GM11168 (cell line): ENCODE measurements around the gene FCRLB.
"Not testable (repeated sequence)": the region's sequence is repeated elsewhere in the genome, so short reads cannot be mapped to it uniquely, and the experiment has no call there.

Source experiments
- in situ Hi-C: fragments of 300-500 bp; cut with MboI; formaldehyde crosslinking; loops from one replicate; pipeline ENCODE4 v1.12.0; 2022; ENCODE audit warnings: low sequenced_read_pairs; ENCODE audit not compliant: unreplicated experiment

Gene FCRLB

GRCh38 chr1:161737625-161738024 lies 16.3 kb downstream of the FCRLB start:
- in situ Hi-C loops, result no loop called here

- in situ Hi-C loops, result no loop called here
Measured at GRCh38 chr1:161738627-161739287, 17.4 kb downstream of the FCRLB start.

- in situ Hi-C loops, result loop anchor here (5.0 to 10.0 kb wide), 3 partner anchors 93 to 253 kb away; no protein-coding TSS in a partner anchor
Measured at GRCh38 chr1:161739865-161740566, 18.7 kb downstream of the FCRLB start.

GRCh38 chr1:161740921-161741320 lies 19.6 kb downstream of the FCRLB start:
- in situ Hi-C loops, result loop anchor here (5.0 to 10.0 kb wide), 3 partner anchors 94 to 254 kb away; no protein-coding TSS in a partner anchor

- in situ Hi-C loops, result loop anchor here (5.0 to 10.0 kb wide), 3 partner anchors 96 to 256 kb away; no protein-coding TSS in a partner anchor
Measured at GRCh38 chr1:161743231-161743630, 21.9 kb downstream of the FCRLB start.

- in situ Hi-C loops, result loop anchor here (10.0 kb wide), 1 partner anchor 183 kb away; no protein-coding TSS in a partner anchor
Measured at GRCh38 chr1:161747801-161748200, 26.5 kb downstream of the FCRLB start.

GRCh38 chr1:161749509-161750407 lies 28.4 kb downstream of the FCRLB start, which contains the start of gene DUSP12:
Gene DUSP12, plus strand, starts transcription at chr1:161749786. Its CDS starts 16 bp downstream, at chr1:161749802.
- in situ Hi-C loops, result loop anchor here (10.0 kb wide), 1 partner anchor 185 kb away; no protein-coding TSS in a partner anchor

GRCh38 chr1:161763522-161764098 lies 42.3 kb downstream of the FCRLB start:
- in situ Hi-C loops, result no loop called here

GRCh38 chr1:161766102-161766981 lies 45.0 kb downstream of the FCRLB start, which contains the start of gene ATF6:
Gene ATF6, plus strand, starts transcription at chr1:161766320. Its CDS starts 41 bp downstream, at chr1:161766361.
- in situ Hi-C loops, result no loop called here

GRCh38 chr1:161768461-161768860 lies 47.1 kb downstream of the FCRLB start:
- in situ Hi-C loops, result no loop called here

GRCh38 chr1:161768986-161769672 lies 47.8 kb downstream of the FCRLB start:
- in situ Hi-C loops, result no loop called here

- in situ Hi-C loops, result not testable (repeated sequence)
Measured at GRCh38 chr1:161769673-161770045, 48.3 kb downstream of the FCRLB start.

- in situ Hi-C loops, result no loop called here
Measured at GRCh38 chr1:161770250-161770649, 48.9 kb downstream of the FCRLB start.

GRCh38 chr1:161771161-161771560 lies 49.8 kb downstream of the FCRLB start:
- in situ Hi-C loops, result no loop called here

- in situ Hi-C loops, result no loop called here
Measured at GRCh38 chr1:161771973-161772372, 50.6 kb downstream of the FCRLB start.

GRCh38 chr1:161772397-161772796 lies 51.1 kb downstream of the FCRLB start:
- in situ Hi-C loops, result no loop called here

GRCh38 chr1:161773791-161774190 lies 52.4 kb downstream of the FCRLB start:
- in situ Hi-C loops, result no loop called here

GRCh38 chr1:161777261-161777660 lies 55.9 kb downstream of the FCRLB start:
- in situ Hi-C loops, result no loop called here
